ENCODE data around the gene RALY. TPM values are rescaled to one million over a fixed set of nuclear protein-coding genes. Genes with fewer than 3 reads are reported as not detected.

The RALY gene
- total RNA-seq, 1 donor from 2014 or later: 78.5 TPM

GRCh38 chr20:33970229-33970628 is 23.5 kb upstream of the RALY start:
- Histone ChIP-seq H3K9me3 (no peaks in the 10 kb centered on the region), H3K4me3 (no peak overlapping the region), H3K36me3 (no peaks in the 10 kb centered on the region), H3K4me1 (no peaks in the 10 kb centered on the region), H3K27ac (no peak overlapping the region), H3K27me3 (no peaks in the 10 kb centered on the region)
- TF ChIP-seq CTCF (IDR thresholded peaks at IDR 0.05): no peak
- intact Hi-C loops (cut with DNase I): no loop called here
- no peak for DNase-seq (ENCODE audit: low spot score in 2 of 2)

GRCh38 chr20:33971147-33971975 is 22.4 kb upstream of the RALY start:
- no peak for DNase-seq (ENCODE audit: low spot score in 2 of 2)
- Histone ChIP-seq H3K4me1 (no peaks in the 10 kb centered on the region), H3K4me3 (no peak overlapping the region), H3K27me3 (no peaks in the 10 kb centered on the region), H3K27ac (no peak overlapping the region), H3K9me3 (no peaks in the 10 kb centered on the region), H3K36me3 (no peaks in the 10 kb centered on the region)
- intact Hi-C loops (cut with DNase I): no loop called here
- no peak for TF ChIP-seq CTCF (IDR thresholded peaks at IDR 0.05)

DNA sequence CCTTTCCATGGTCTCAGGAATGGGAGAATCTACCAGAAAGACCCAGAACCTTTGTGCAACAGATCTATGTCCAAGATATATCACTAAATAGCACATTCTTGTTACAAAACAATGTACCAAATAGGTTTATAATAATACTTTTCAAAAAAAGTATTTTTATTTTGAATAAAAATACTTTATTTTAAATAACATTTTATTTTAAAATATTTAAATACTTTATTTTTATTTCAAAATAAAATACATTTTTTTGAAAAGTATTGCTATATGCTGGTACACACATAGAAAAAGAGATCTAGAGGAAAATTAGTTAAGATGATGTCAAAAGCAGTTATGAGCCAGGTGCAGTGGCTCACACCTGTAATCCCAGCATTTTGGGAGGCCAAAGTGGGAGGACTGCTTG is 16.8 kb upstream of the RALY start:
- no peak for TF ChIP-seq CTCF (IDR thresholded peaks at IDR 0.05)
- intact Hi-C loops (cut with DNase I): no loop called here
- no peak for DNase-seq (ENCODE audit: low spot score in 2 of 2)
- Histone ChIP-seq H3K36me3 (no peaks in the 10 kb centered on the region), H3K27me3 (no peaks in the 10 kb centered on the region), H3K9me3 (no peaks in the 10 kb centered on the region), H3K4me3 (no peak overlapping the region), H3K27ac (no peak overlapping the region), H3K4me1 (no peaks in the 10 kb centered on the region)

DNA sequence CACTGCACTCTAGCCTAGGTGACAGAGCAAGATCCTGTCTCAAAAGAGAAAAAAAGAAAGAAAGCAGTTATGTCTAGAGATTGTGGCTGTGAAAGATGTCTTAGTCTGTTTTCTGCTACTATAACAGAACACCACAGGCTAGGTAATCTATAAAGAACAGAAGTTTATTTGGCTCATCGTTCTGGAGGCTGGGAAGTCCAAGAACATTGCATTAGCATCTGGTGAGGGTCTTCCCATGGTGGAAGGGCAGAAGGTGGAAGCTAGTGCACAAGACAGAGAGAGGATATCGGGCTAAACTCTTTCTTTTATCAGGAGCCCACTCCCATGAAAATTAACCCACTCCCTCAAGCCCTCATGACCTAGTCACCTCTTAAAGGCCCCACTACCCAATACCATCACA is 16.2 kb upstream of the RALY start:
- Histone ChIP-seq H3K9me3 (no peaks in the 10 kb centered on the region), H3K4me1 (no peaks in the 10 kb centered on the region), H3K27me3 (no peaks in the 10 kb centered on the region), H3K36me3 (no peaks in the 10 kb centered on the region), H3K4me3 (no peak overlapping the region), H3K27ac (no peak overlapping the region)
- no peak for TF ChIP-seq CTCF (IDR thresholded peaks at IDR 0.05)
- intact Hi-C loops (cut with DNase I): no loop called here
- no peak for DNase-seq (ENCODE audit: low spot score in 2 of 2)

- TF ChIP-seq CTCF (IDR thresholded peaks at IDR 0.05): no peak
- no peaks in the 10 kb centered on the region for H3K9me3 ChIP-seq
- intact Hi-C loops (cut with DNase I): no loop called here
Observed at GRCh38 chr20:33979094-33979493, 14.6 kb upstream of the RALY start.

More at GRCh38 chr20:33979094-33979493, 14.6 kb upstream of the RALY start:
- DNase-seq (ENCODE audit: low spot score in 2 of 2): no peak
- H3K4me1 ChIP-seq: no peaks in the 10 kb centered on the region
- no peaks in the 10 kb centered on the region for H3K36me3 ChIP-seq
- no peak overlapping the region for H3K4me3 ChIP-seq
- no peak overlapping the region for H3K27ac ChIP-seq
- H3K27me3 ChIP-seq: no peaks in the 10 kb centered on the region
